Stomach (tissue), 4 donors: ENCODE data around the gene PIBF1.

Experiments used
- CTCF ChIP-seq, 7 experiments: fragments of 450-650 bp in 4 of 7; fragments of 200-600 bp in 3 of 7; sonication (generic) in 3 of 7; IDR thresholded peaks; one replicate each; pipeline ENCODE4 v1.5.1; 2016 to 2019; ENCODE audit warnings: antibody characterized with exemption in 7 of 7, control low read depth in 2 of 7, mild to moderate bottlenecking in 1 of 7
- POLR2AphosphoS5 ChIP-seq, 3 donors: sonication (generic); formaldehyde crosslinking; IDR thresholded peaks; one replicate each; pipeline ENCODE4 v1.6.1; 2016; ENCODE audit warnings: antibody characterized with exemption in 3 of 3

GRCh38 chr13:72960114-72960513 is 178.2 kb downstream of the PIBF1 start:
- no peak for TF ChIP-seq POLR2AphosphoS5 (IDR thresholded peaks at IDR 0.05)
- TF ChIP-seq CTCF (IDR thresholded peaks at IDR 0.05) = no peak
